K562 (cell line): ENCODE data around the gene MCEMP1. TPM values are rescaled to one million over a fixed set of nuclear protein-coding genes. Genes with fewer than 3 reads are reported as not detected.

ENCODE experiments used
- ATAC-seq: fragments of 200-7000 bp; cut with Tn5 transposase; 3 replicates; pipeline ENCODE4 v1.9.1; 2020; ENCODE audit warnings: moderate library complexity
- BruUV-seq: library from RNA; stranded (reverse); fragments of 400-500 nt; replicated peaks from 2 replicates; lab custom pipeline; 2021; lab: Mats Ljungman, UMichigan
- CTCF ChIA-PET: fragments of 300-600 bp; formaldehyde crosslinking; extraction: SDS; loops from one replicate; lab custom pipeline; 2021; ENCODE audit warnings: low intra/inter-chr PET ratio; lab: Yijun Ruan, JAX
- POLR2A ChIA-PET: fragments of 300-600, 350-650 bp; sonication (Branson Sonifier 250); formaldehyde crosslinking; extraction: SDS; loops from one replicate; lab custom pipeline; 2021; ENCODE audit warnings: antibody characterized with exemption, inconsistent platforms; lab: Yijun Ruan, JAX
- DNase-seq, 4 experiments: peaks; one replicate each; pipeline versions ENCODE4 v3.0.0 to v3.0.0-alpha.2; 2011 to 2018; ENCODE audit warnings: low spot score in 3 of 4, mixed read lengths in 3 of 4; ENCODE audit errors: extremely low read depth in 1 of 4
- FAIRE-seq: peaks from 2 replicates; lab custom pipeline; 2011; peaks lifted over from hg19 to GRCh38; lab: Jason Lieb, UNC
- H2AFZ ChIP-seq: 2 replicates; pipeline ENCODE4 v1.6.0; 2011; ENCODE audit warnings: low read depth, low read length, control low read depth, inconsistent platforms
- H3K27ac ChIP-seq: fragments of 200-600 bp; 3 replicates; pipeline ENCODE4 v1.8.0; 2011; ENCODE audit warnings: low read depth, mild to moderate bottlenecking, control low read depth, inconsistent platforms, low read length, moderate library complexity, mixed read lengths; ENCODE audit errors: extremely low read depth
- H3K27me3 ChIP-seq, 2 experiments: fragments of 300-600 bp in 1 of 2; 2 replicates in 1 of 2; 3 replicates in 1 of 2; pipeline versions ENCODE4 v1.6.0 to v1.8.0; 2011; ENCODE audit warnings: inconsistent platforms in 2 of 2, low read length in 2 of 2, mild to moderate bottlenecking in 1 of 2, mixed read lengths in 1 of 2, moderate library complexity in 1 of 2; ENCODE audit not compliant: control insufficient read depth in 2 of 2, insufficient read depth in 2 of 2
- H3K36me3 ChIP-seq: fragments of 300-600 bp; 3 replicates; pipeline ENCODE4 v1.8.0; 2011; ENCODE audit warnings: mild to moderate bottlenecking, low read length, inconsistent platforms; ENCODE audit not compliant: control insufficient read depth, insufficient read depth
- H3K4me1 ChIP-seq, 2 experiments: fragments of 200-600 bp in 1 of 2; replicated peaks in 1 of 2; 2 replicates in 1 of 2; 3 replicates in 1 of 2; pipeline versions ENCODE4 v1.5.1 to v1.8.0; 2011; ENCODE audit warnings: inconsistent platforms in 2 of 2, low read length in 2 of 2, mild to moderate bottlenecking in 1 of 2, mixed read lengths in 1 of 2, moderate library complexity in 1 of 2; ENCODE audit not compliant: control insufficient read depth in 2 of 2, insufficient read depth in 2 of 2
- H3K4me2 ChIP-seq: 2 replicates; pipeline ENCODE4 v1.6.1; 2011; ENCODE audit warnings: low read length, control low read depth, inconsistent platforms, mixed read lengths; ENCODE audit not compliant: insufficient read depth
- H3K4me3 ChIP-seq: fragments of 200-600 bp; sonication (generic), shearing (Covaris generic); 2 replicates; pipeline ENCODE4 v1.5.1; 2016; ENCODE audit warnings: control low read depth, inconsistent platforms
- H3K79me2 ChIP-seq: fragments of 200-600 bp; 3 replicates; pipeline ENCODE4 v1.8.0; 2011; ENCODE audit warnings: low read length, inconsistent platforms; ENCODE audit not compliant: control insufficient read depth, insufficient read depth
- H3K9ac ChIP-seq, 2 experiments: 2 replicates each; pipeline versions ENCODE4 v1.6.0 to v1.6.1; 2011; ENCODE audit warnings: low read depth in 2 of 2, low read length in 2 of 2, control low read depth in 1 of 2, inconsistent platforms in 1 of 2, mild to moderate bottlenecking in 1 of 2, mixed read lengths in 1 of 2; ENCODE audit not compliant: insufficient read depth in 1 of 2
- H3K9me1 ChIP-seq: one replicate; pipeline ENCODE4 v1.6.0; 2011; ENCODE audit warnings: inconsistent platforms, mild to moderate bottlenecking, low read length, moderate library complexity; ENCODE audit not compliant: control insufficient read depth, insufficient read depth
- H3K9me3 ChIP-seq: replicated peaks from 2 replicates; pipeline ENCODE4 v1.5.1; 2011; ENCODE audit warnings: low read depth, low read length, inconsistent platforms; ENCODE audit not compliant: control insufficient read depth, insufficient read depth
- H4K20me1 ChIP-seq: replicated peaks from 2 replicates; pipeline ENCODE4 v1.6.1; 2011; ENCODE audit warnings: low read length, inconsistent platforms, mixed read lengths; ENCODE audit not compliant: control insufficient read depth, insufficient read depth
- BCOR ChIP-seq: fragments of 450-650 bp; IDR thresholded peaks from 2 replicates; pipeline ENCODE4 v1.6.1; 2016
- CBX2 ChIP-seq: fragments of 200-600 bp; sonication (generic); IDR thresholded peaks from one replicate; pipeline ENCODE4 v1.6.1; 2012; ENCODE audit warnings: mild to moderate bottlenecking, low read length, inconsistent platforms; ENCODE audit not compliant: insufficient read depth, poor library complexity, severe bottlenecking
- CEBPZ ChIP-seq: fragments of 150-350 bp; IDR thresholded peaks from 2 replicates; pipeline ENCODE4 v1.6.1; 2014; ENCODE audit warnings: low read depth, mild to moderate bottlenecking, low read length, borderline replicate concordance
- GTF2A2 ChIP-seq: IDR thresholded peaks from 2 replicates; pipeline ENCODE4 v1.6.1; 2016; ENCODE audit warnings: mild to moderate bottlenecking, missing genetic modification characterization, missing compliant biosample characterization
- KDM1A ChIP-seq, 2 experiments: fragments of 450-650 bp; IDR thresholded peaks; 2 replicates each; pipeline ENCODE4 v1.6.1; 2016; ENCODE audit warnings: mild to moderate bottlenecking in 2 of 2
- MIER1 ChIP-seq: fragments of 450-650 bp; IDR thresholded peaks from 2 replicates; pipeline ENCODE4 v1.6.1; 2016; ENCODE audit warnings: antibody characterized with exemption, mild to moderate bottlenecking, low read depth
- PCBP1 ChIP-seq: fragments of 200-400 bp; formaldehyde crosslinking; IDR thresholded peaks from 2 replicates; pipeline ENCODE4 v1.6.1; 2018; ENCODE audit warnings: mild to moderate bottlenecking, low read depth, low read length; ENCODE audit not compliant: poor library complexity, severe bottlenecking
- PHF21A ChIP-seq: fragments of 450-650 bp; IDR thresholded peaks from 2 replicates; pipeline ENCODE4 v1.6.1; 2017; ENCODE audit warnings: low read depth, borderline replicate concordance
- RBM25 ChIP-seq: fragments of 200-400 bp; formaldehyde crosslinking; IDR thresholded peaks from 2 replicates; pipeline ENCODE4 v1.6.1; 2018; ENCODE audit warnings: low read length, low read depth, moderate library complexity; ENCODE audit not compliant: severe bottlenecking
- SMC3 ChIP-seq: conservative IDR thresholded peaks from 2 replicates; pipeline ENCODE4 v1.6.1; 2011; ENCODE audit warnings: low read depth, low read length, improper control_type of control experiment; ENCODE audit not compliant: insufficient read depth
- SRSF3 ChIP-seq: fragments of 200-400 bp; formaldehyde crosslinking; IDR thresholded peaks from 2 replicates; pipeline ENCODE4 v1.6.1; 2016; ENCODE audit warnings: mild to moderate bottlenecking, low read length, moderate library complexity; ENCODE audit not compliant: insufficient read depth
- ZFP30 ChIP-seq: fragments of 250-450 bp; sonication (Bioruptor Pico); IDR thresholded peaks from 2 replicates; pipeline ENCODE4 v1.8.0; 2022; ENCODE audit warnings: moderate library complexity, mild to moderate bottlenecking, inconsistent platforms, borderline replicate concordance
- ZKSCAN1 ChIP-seq: fragments of 150-350 bp; IDR thresholded peaks from 2 replicates; pipeline ENCODE4 v1.6.1; 2016; ENCODE audit warnings: low read depth, low read length
- ZNF280A ChIP-seq: fragments of 450-650 bp; IDR thresholded peaks from 2 replicates; pipeline ENCODE4 v1.6.1; 2018; ENCODE audit warnings: mild to moderate bottlenecking, low read depth; ENCODE audit not compliant: partially characterized antibody
- WGBS: fragments of 100-300 bp; shearing (Covaris generic); methylation state at CpG from one replicate; pipeline ENCODE4 v1.1.6; 2016; ENCODE audit warnings: low coverage, mixed read lengths; ENCODE audit not compliant: insufficient coverage; ENCODE audit errors: missing lambda C conversion rate; 5-methylcytosine and 5-hydroxymethylcytosine counted together
- in situ Hi-C: fragments of 300-500 bp; cut with MboI; formaldehyde crosslinking; loops from 4 replicates; pipeline ENCODE4 v1.15.0; 2018; ENCODE audit warnings: inconsistent platforms, mixed read lengths
- intact Hi-C: fragments of 100-400 bp; cut with micrococcal nuclease; formaldehyde crosslinking; loops from 2 replicates; pipeline ENCODE4 v1.14.2; 2022
- polyA plus RNA-seq, 8 experiments: library from polyadenylated mRNA; depleted of rRNA in 4 of 8; stranded (reverse) in 5 of 8; unstranded in 3 of 8; fragments of >200 nt; fragmentation: Nextera tagmentation in 2 of 8; fragmentation: Illumina TruSeq in 1 of 8; extraction: Ambion mirVana in 2 of 8; extraction: Trizol in 1 of 8; gene quantifications; 2 replicates each; pipeline versions ENCODE4 v1.2.1 to v1.2.3, GENCODE V29; 2011 to 2014; ENCODE audit warnings: inconsistent platforms in 1 of 8, missing spikeins in 1 of 8
- total RNA-seq, 7 experiments: library from RNA; depleted of rRNA in 6 of 7; stranded (reverse); fragments of >200 nt in 6 of 7; fragmentation: Illumina TruSeq in 2 of 7; extraction: Trizol in 2 of 7; gene quantifications; 2 replicates each; pipeline versions ENCODE4 v1.2.1 to v1.2.3, GENCODE V29; 2011 to 2021; ENCODE audit warnings: low replicate concordance in 1 of 7

Gene MCEMP1
- total and polyA plus RNA-seq, 9 of the 15 experiments (the other 6 are each of a cell fraction or from before 2014, with no cell fraction given) = 0.11 to 1.8 (median 0.51) TPM

GRCh38 chr19:7701049-7701653, 24.3 kb downstream of the MCEMP1 start:
- Histone ChIP-seq H3K79me2 (no peaks in the 10 kb centered on the region), H3K9me1 (no peaks in the 10 kb centered on the region)
- CTCF ChIA-PET = no interaction called here
- POLR2A ChIA-PET = interaction anchor here (0.7 to 1.0 kb wide), 3 partner anchors 19 to 218 kb away, joined by 3 read pairs; no protein-coding TSS in a partner anchor
- peak; percentile 3 for TF ChIP-seq RBM25
- TF ChIP-seq MIER1 = no peak
- TF ChIP-seq GTF2A2 = no peak
- TF ChIP-seq CEBPZ = no peak
- TF ChIP-seq SRSF3 = no peak
- TF ChIP-seq ZKSCAN1 = peak; percentile 95
- TF ChIP-seq BCOR = peak; percentile 45; the same call in 1 of the 2 replicates
- no peak for TF ChIP-seq PHF21A
- TF ChIP-seq SMC3 = no peak
- TF ChIP-seq PCBP1 = no peak
- TF ChIP-seq ZFP30 = no peak
- TF ChIP-seq KDM1A (IDR thresholded peaks at IDR 0.05) = peak in 1 of 2 experiments; percentile 24; a peak in 1 of 4 replicates
- TF ChIP-seq ZNF280A = no peak
- no peak for TF ChIP-seq CBX2
- TF ChIP-seq, all 486 proteins: peak for 4
- peaks cover 13 to 62% of the 10 kb centered on the region in 2 experiments; a peak in 4 of 5 replicates for H3K27me3 ChIP-seq
- no peak overlapping the region for H3K27ac ChIP-seq
- 35% methylated on average over 12 of the region's 12 CpGs for WGBS
- H3K4me3 ChIP-seq = no peak overlapping the region
- DNase-seq (no peak), FAIRE-seq (no peak), ATAC-seq (no peak)
- H3K9me3 ChIP-seq = no peaks in the 10 kb centered on the region
- no peaks in the 10 kb centered on the region for H3K36me3 ChIP-seq
- no peak overlapping the region for H2AFZ ChIP-seq
- no peak overlapping the region for H3K9ac ChIP-seq
- intact Hi-C loops = no loop called here
- in situ Hi-C loops = no loop called here
- H3K4me2 ChIP-seq = no peak overlapping the region
- peaks cover 2 to 8% of the 10 kb centered on the region in 2 experiments; a peak in 4 of 5 replicates for H3K4me1 ChIP-seq
- no TSS peak for BruUV-seq
- H4K20me1 ChIP-seq = peaks cover 4% of the 10 kb centered on the region; the same call in 1 of the 2 replicates
